ENCODE measurements around the gene LIN7A. TPM values are rescaled to one million over a fixed set of nuclear protein-coding genes. Genes with fewer than 3 reads are reported as not detected.

LIN7A gene
- polyA plus RNA-seq, 1 donor: 10.1 TPM

- WGBS (ENCODE audit: insufficient coverage, low lambda C conversion rate): no CpG with 5 or more reads among the region's 1 CpG
Observed at GRCh38 chr12:80769553-80770140, 168.1 kb downstream of the LIN7A start.

GRCh38 chr12:80766897-80767296, 170.8 kb downstream of the LIN7A start:
- Histone ChIP-seq H3K27ac (ENCODE audit: low read length) (no peak overlapping the region), H3K27me3 (ENCODE audit: control insufficient read depth, insufficient read depth, low read length) (no peaks in the 10 kb centered on the region), H3K36me3 (ENCODE audit: control insufficient read depth, insufficient read depth, low read length) (no peaks in the 10 kb centered on the region), H3K4me3 (ENCODE audit: low read length) (no peak overlapping the region), H3K4me1 (ENCODE audit: control insufficient read depth, insufficient read depth, low read length) (no peaks in the 10 kb centered on the region), H3K9me3 (ENCODE audit: control insufficient read depth, low read depth, low read length) (no peaks in the 10 kb centered on the region)
- DNase-seq: no peak
- 30% methylated on average over 2 of the region's 2 CpGs for WGBS (ENCODE audit: insufficient coverage, low lambda C conversion rate)

More at GRCh38 chr12:80769553-80770140, 168.1 kb downstream of the LIN7A start:
- no peaks in the 10 kb centered on the region for H3K9me3 ChIP-seq (ENCODE audit: control insufficient read depth, low read depth, low read length)
- no peak overlapping the region for H3K27ac ChIP-seq (ENCODE audit: low read length)
- no peaks in the 10 kb centered on the region for H3K4me1 ChIP-seq (ENCODE audit: control insufficient read depth, insufficient read depth, low read length)
- no peak overlapping the region for H3K4me3 ChIP-seq (ENCODE audit: low read length)
- no peaks in the 10 kb centered on the region for H3K27me3 ChIP-seq (ENCODE audit: control insufficient read depth, insufficient read depth, low read length)
- H3K36me3 ChIP-seq (ENCODE audit: control insufficient read depth, insufficient read depth, low read length): no peaks in the 10 kb centered on the region
- no peak for DNase-seq

GRCh38 chr12:80766210-80766609, 171.5 kb downstream of the LIN7A start:
- Histone ChIP-seq H3K27ac (ENCODE audit: low read length) (no peak overlapping the region), H3K9me3 (ENCODE audit: control insufficient read depth, low read depth, low read length) (no peaks in the 10 kb centered on the region), H3K36me3 (ENCODE audit: control insufficient read depth, insufficient read depth, low read length) (no peaks in the 10 kb centered on the region), H3K4me3 (ENCODE audit: low read length) (no peak overlapping the region), H3K4me1 (ENCODE audit: control insufficient read depth, insufficient read depth, low read length) (no peaks in the 10 kb centered on the region), H3K27me3 (ENCODE audit: control insufficient read depth, insufficient read depth, low read length) (no peaks in the 10 kb centered on the region)
- no CpG with 5 or more reads among the region's 1 CpG for WGBS (ENCODE audit: insufficient coverage, low lambda C conversion rate)
- no peak for DNase-seq

GRCh38 chr12:80763874-80764273, 173.9 kb downstream of the LIN7A start:
- no peaks in the 10 kb centered on the region for H3K27me3 ChIP-seq (ENCODE audit: control insufficient read depth, insufficient read depth, low read length)
- DNase-seq: peak in 1 of 2 donors; percentile 24
- WGBS (ENCODE audit: insufficient coverage, low lambda C conversion rate): 5% methylated on average over 3 of the region's 4 CpGs

GRCh38 chr12:80761838-80762237, 175.9 kb downstream of the LIN7A start:
- Histone ChIP-seq H3K36me3 (ENCODE audit: control insufficient read depth, insufficient read depth, low read length) (no peaks in the 10 kb centered on the region), H3K27me3 (ENCODE audit: control insufficient read depth, insufficient read depth, low read length) (no peaks in the 10 kb centered on the region), H3K4me3 (ENCODE audit: low read length) (no peak overlapping the region), H3K4me1 (ENCODE audit: control insufficient read depth, insufficient read depth, low read length) (no peaks in the 10 kb centered on the region), H3K27ac (ENCODE audit: low read length) (no peak overlapping the region), H3K9me3 (ENCODE audit: control insufficient read depth, low read depth, low read length) (no peaks in the 10 kb centered on the region)
- peak in 1 of 2 donors; percentile 9 for DNase-seq
- no CpG with 5 or more reads among the region's 5 CpGs for WGBS (ENCODE audit: insufficient coverage, low lambda C conversion rate)

More at GRCh38 chr12:80763874-80764273, 173.9 kb downstream of the LIN7A start:
- H3K4me1 ChIP-seq (ENCODE audit: control insufficient read depth, insufficient read depth, low read length): no peaks in the 10 kb centered on the region
- H3K9me3 ChIP-seq (ENCODE audit: control insufficient read depth, low read depth, low read length): no peaks in the 10 kb centered on the region
- no peaks in the 10 kb centered on the region for H3K36me3 ChIP-seq (ENCODE audit: control insufficient read depth, insufficient read depth, low read length)
- H3K4me3 ChIP-seq (ENCODE audit: low read length): no peak overlapping the region
- H3K27ac ChIP-seq (ENCODE audit: low read length): no peak overlapping the region

- H3K36me3 ChIP-seq (ENCODE audit: control insufficient read depth, insufficient read depth, low read length): no peaks in the 10 kb centered on the region
- H3K27me3 ChIP-seq (ENCODE audit: control insufficient read depth, insufficient read depth, low read length): no peaks in the 10 kb centered on the region
- no peak for DNase-seq
- no peaks in the 10 kb centered on the region for H3K9me3 ChIP-seq (ENCODE audit: control insufficient read depth, low read depth, low read length)
- no peak overlapping the region for H3K27ac ChIP-seq (ENCODE audit: low read length)
- no peaks in the 10 kb centered on the region for H3K4me1 ChIP-seq (ENCODE audit: control insufficient read depth, insufficient read depth, low read length)
- H3K4me3 ChIP-seq (ENCODE audit: low read length): no peak overlapping the region
- WGBS (ENCODE audit: insufficient coverage, low lambda C conversion rate): no CpG with 5 or more reads among the region's 1 CpG
Observed at GRCh38 chr12:80756875-80757274, 180.9 kb downstream of the LIN7A start.

GRCh38 chr12:80754274-80754673, 183.5 kb downstream of the LIN7A start:
- WGBS (ENCODE audit: insufficient coverage, low lambda C conversion rate): no CpG with 5 or more reads among the region's 3 CpGs
- DNase-seq: no peak
- Histone ChIP-seq H3K9me3 (ENCODE audit: control insufficient read depth, low read depth, low read length) (no peaks in the 10 kb centered on the region), H3K4me1 (ENCODE audit: control insufficient read depth, insufficient read depth, low read length) (no peaks in the 10 kb centered on the region), H3K4me3 (ENCODE audit: low read length) (no peak overlapping the region), H3K27ac (ENCODE audit: low read length) (no peak overlapping the region), H3K36me3 (ENCODE audit: control insufficient read depth, insufficient read depth, low read length) (no peaks in the 10 kb centered on the region), H3K27me3 (ENCODE audit: control insufficient read depth, insufficient read depth, low read length) (no peaks in the 10 kb centered on the region)

GRCh38 chr12:80752464-80752863, 185.3 kb downstream of the LIN7A start:
- H3K4me1 ChIP-seq (ENCODE audit: control insufficient read depth, insufficient read depth, low read length): no peaks in the 10 kb centered on the region
- no peak for DNase-seq
- H3K9me3 ChIP-seq (ENCODE audit: control insufficient read depth, low read depth, low read length): no peaks in the 10 kb centered on the region
- H3K27me3 ChIP-seq (ENCODE audit: control insufficient read depth, insufficient read depth, low read length): no peaks in the 10 kb centered on the region
- no peak overlapping the region for H3K4me3 ChIP-seq (ENCODE audit: low read length)
- H3K27ac ChIP-seq (ENCODE audit: low read length): no peak overlapping the region
- no peaks in the 10 kb centered on the region for H3K36me3 ChIP-seq (ENCODE audit: control insufficient read depth, insufficient read depth, low read length)

- no peaks in the 10 kb centered on the region for H3K27me3 ChIP-seq (ENCODE audit: control insufficient read depth, insufficient read depth, low read length)
- 60% methylated on average over 1 of the region's 2 CpGs for WGBS (ENCODE audit: insufficient coverage, low lambda C conversion rate)
- no peaks in the 10 kb centered on the region for H3K36me3 ChIP-seq (ENCODE audit: control insufficient read depth, insufficient read depth, low read length)
- no peaks in the 10 kb centered on the region for H3K9me3 ChIP-seq (ENCODE audit: control insufficient read depth, low read depth, low read length)
- H3K4me3 ChIP-seq (ENCODE audit: low read length): no peak overlapping the region
- no peaks in the 10 kb centered on the region for H3K4me1 ChIP-seq (ENCODE audit: control insufficient read depth, insufficient read depth, low read length)
- DNase-seq: no peak
- no peak overlapping the region for H3K27ac ChIP-seq (ENCODE audit: low read length)
Observed at GRCh38 chr12:80749456-80749855, 188.3 kb downstream of the LIN7A start.

- no peak for DNase-seq
- no peaks in the 10 kb centered on the region for H3K9me3 ChIP-seq (ENCODE audit: control insufficient read depth, low read depth, low read length)
- H3K27ac ChIP-seq (ENCODE audit: low read length): no peak overlapping the region
- no peaks in the 10 kb centered on the region for H3K27me3 ChIP-seq (ENCODE audit: control insufficient read depth, insufficient read depth, low read length)
- H3K4me3 ChIP-seq (ENCODE audit: low read length): no peak overlapping the region
- no peaks in the 10 kb centered on the region for H3K4me1 ChIP-seq (ENCODE audit: control insufficient read depth, insufficient read depth, low read length)
- no CpG with 5 or more reads among the region's 2 CpGs for WGBS (ENCODE audit: insufficient coverage, low lambda C conversion rate)
- no peaks in the 10 kb centered on the region for H3K36me3 ChIP-seq (ENCODE audit: control insufficient read depth, insufficient read depth, low read length)
Observed at GRCh38 chr12:80747800-80748199, 189.9 kb downstream of the LIN7A start.

- no peaks in the 10 kb centered on the region for H3K4me1 ChIP-seq (ENCODE audit: control insufficient read depth, insufficient read depth, low read length)
- no peak for DNase-seq
Observed at GRCh38 chr12:80745851-80746505, 191.8 kb downstream of the LIN7A start.

More at GRCh38 chr12:80745851-80746505, 191.8 kb downstream of the LIN7A start:
- H3K4me3 ChIP-seq (ENCODE audit: low read length): no peak overlapping the region
- H3K27me3 ChIP-seq (ENCODE audit: control insufficient read depth, insufficient read depth, low read length): no peaks in the 10 kb centered on the region
- no peaks in the 10 kb centered on the region for H3K36me3 ChIP-seq (ENCODE audit: control insufficient read depth, insufficient read depth, low read length)
- H3K27ac ChIP-seq (ENCODE audit: low read length): no peak overlapping the region
- H3K9me3 ChIP-seq (ENCODE audit: control insufficient read depth, low read depth, low read length): no peaks in the 10 kb centered on the region
- WGBS (ENCODE audit: insufficient coverage, low lambda C conversion rate): no CpG with 5 or more reads among the region's 6 CpGs
